ENCODE measurements around the gene SMCHD1. TPM values are rescaled to one million over a fixed set of nuclear protein-coding genes. Genes with fewer than 3 reads are reported as not detected.
"Not testable (repeated sequence)": the region's sequence is repeated elsewhere in the genome, so short reads cannot be mapped to it uniquely, and the experiment has no call there.

The SMCHD1 gene
- total and polyA plus RNA-seq, 2 donors: 20.7 to 349 TPM

GRCh38 chr18:2715990-2716389 is 60.5 kb downstream of the SMCHD1 start:
- WGBS: 87% methylated on average over 3 of the region's 3 CpGs
- Histone ChIP-seq H3K4me1 (ENCODE audit: insufficient read depth) (no peaks in the 10 kb centered on the region), H3K27ac (ENCODE audit: low read depth) (no peak overlapping the region), H3K36me3 (ENCODE audit: insufficient read depth) (peaks cover 5% of the 10 kb centered on the region), H3K4me3 (ENCODE audit: low read depth, low read length) (no peak overlapping the region)
- DNase-seq (ENCODE audit: extremely low spot score): no peak

GRCh38 chr18:2716394-2717326 is 61.1 kb downstream of the SMCHD1 start:
- Histone ChIP-seq H3K27ac (ENCODE audit: low read depth) (no peak overlapping the region), H3K36me3 (ENCODE audit: insufficient read depth) (peaks cover 6% of the 10 kb centered on the region), H3K4me1 (ENCODE audit: insufficient read depth) (no peaks in the 10 kb centered on the region), H3K4me3 (ENCODE audit: low read depth, low read length) (no peak overlapping the region)
- 75% methylated on average over 6 of the region's 6 CpGs for WGBS
- DNase-seq (ENCODE audit: extremely low spot score): no peak

GRCh38 chr18:2717407-2717806 is 61.9 kb downstream of the SMCHD1 start:
- H3K4me3 ChIP-seq (ENCODE audit: low read depth, low read length): no peak overlapping the region
- no peak for DNase-seq (ENCODE audit: extremely low spot score)
- H3K27ac ChIP-seq (ENCODE audit: low read depth): no peak overlapping the region
- 94% methylated on average over 5 of the region's 5 CpGs for WGBS
- H3K36me3 ChIP-seq (ENCODE audit: insufficient read depth): peaks cover 4% of the 10 kb centered on the region
- H3K4me1 ChIP-seq (ENCODE audit: insufficient read depth): no peaks in the 10 kb centered on the region

GRCh38 chr18:2719040-2719439 is 63.5 kb downstream of the SMCHD1 start:
- Histone ChIP-seq H3K36me3 (ENCODE audit: insufficient read depth) (peaks cover 4% of the 10 kb centered on the region), H3K27ac (ENCODE audit: low read depth) (no peak overlapping the region), H3K4me1 (ENCODE audit: insufficient read depth) (no peaks in the 10 kb centered on the region), H3K4me3 (ENCODE audit: low read depth, low read length) (no peak overlapping the region)
- DNase-seq (ENCODE audit: extremely low spot score): no peak
- WGBS: 89% methylated on average over 2 of the region's 2 CpGs

- 83% methylated on average over 1 of the region's 1 CpG for WGBS
- Histone ChIP-seq H3K4me1 (ENCODE audit: insufficient read depth) (no peaks in the 10 kb centered on the region), H3K27ac (ENCODE audit: low read depth) (no peak overlapping the region), H3K36me3 (ENCODE audit: insufficient read depth) (peaks cover 4% of the 10 kb centered on the region), H3K4me3 (ENCODE audit: low read depth, low read length) (no peak overlapping the region)
- DNase-seq (ENCODE audit: extremely low spot score): no peak
These were observed 67.7 kb downstream of the SMCHD1 start for GRCh38 chr18:2723207-2723606.

GRCh38 chr18:2729757-2730156 is 74.2 kb downstream of the SMCHD1 start:
- H3K4me1 ChIP-seq (ENCODE audit: insufficient read depth): no peaks in the 10 kb centered on the region
- H3K36me3 ChIP-seq (ENCODE audit: insufficient read depth): no peaks in the 10 kb centered on the region
- WGBS: 99% methylated on average over 1 of the region's 1 CpG
- DNase-seq (ENCODE audit: extremely low spot score): no peak
- no peak overlapping the region for H3K4me3 ChIP-seq (ENCODE audit: low read depth, low read length)
- no peak overlapping the region for H3K27ac ChIP-seq (ENCODE audit: low read depth)

- H3K4me1 ChIP-seq (ENCODE audit: insufficient read depth): no peaks in the 10 kb centered on the region
- no peak for DNase-seq (ENCODE audit: extremely low spot score)
- H3K4me3 ChIP-seq (ENCODE audit: low read depth, low read length): no peak overlapping the region
- no peak overlapping the region for H3K27ac ChIP-seq (ENCODE audit: low read depth)
- H3K36me3 ChIP-seq (ENCODE audit: insufficient read depth): peaks cover 3% of the 10 kb centered on the region
- WGBS: 98% methylated on average over 3 of the region's 3 CpGs
These were observed 81.3 kb downstream of the SMCHD1 start for GRCh38 chr18:2736823-2737222.

- H3K4me3 ChIP-seq (ENCODE audit: low read depth, low read length); H3K36me3 ChIP-seq (ENCODE audit: insufficient read depth); H3K27ac ChIP-seq (ENCODE audit: low read depth); H3K4me1 ChIP-seq (ENCODE audit: insufficient read depth); DNase-seq (ENCODE audit: extremely low spot score): not testable (repeated sequence)
- WGBS: 98% methylated on average over 3 of the region's 3 CpGs
These were observed 84.6 kb downstream of the SMCHD1 start for GRCh38 chr18:2740082-2740481.

GRCh38 chr18:2746274-2746673 is 90.7 kb downstream of the SMCHD1 start:
- peaks cover 4% of the 10 kb centered on the region for H3K36me3 ChIP-seq (ENCODE audit: insufficient read depth)
- H3K4me1 ChIP-seq (ENCODE audit: insufficient read depth): no peaks in the 10 kb centered on the region
- H3K27ac ChIP-seq (ENCODE audit: low read depth): no peak overlapping the region
- H3K4me3 ChIP-seq (ENCODE audit: low read depth, low read length): no peak overlapping the region
- no peak for DNase-seq (ENCODE audit: extremely low spot score)

- no peak for DNase-seq (ENCODE audit: extremely low spot score)
- H3K4me3 ChIP-seq (ENCODE audit: low read depth, low read length): no peak overlapping the region
- no peak overlapping the region for H3K27ac ChIP-seq (ENCODE audit: low read depth)
- H3K36me3 ChIP-seq (ENCODE audit: insufficient read depth): peaks cover 8% of the 10 kb centered on the region
- H3K4me1 ChIP-seq (ENCODE audit: insufficient read depth): no peaks in the 10 kb centered on the region
- WGBS: 76% methylated on average over 1 of the region's 1 CpG
These were observed 102.8 kb downstream of the SMCHD1 start for GRCh38 chr18:2758309-2758708.

- Histone ChIP-seq H3K27ac (ENCODE audit: low read depth) (no peak overlapping the region), H3K36me3 (ENCODE audit: insufficient read depth) (peaks cover 4% of the 10 kb centered on the region), H3K4me1 (ENCODE audit: insufficient read depth) (no peaks in the 10 kb centered on the region), H3K4me3 (ENCODE audit: low read depth, low read length) (no peak overlapping the region)
- 98% methylated on average over 2 of the region's 2 CpGs for WGBS
- no peak for DNase-seq (ENCODE audit: extremely low spot score)
These were observed 119.1 kb downstream of the SMCHD1 start for GRCh38 chr18:2774669-2775068.

- Histone ChIP-seq H3K4me3 (ENCODE audit: low read depth, low read length) (no peak overlapping the region), H3K27ac (ENCODE audit: low read depth) (no peak overlapping the region), H3K36me3 (ENCODE audit: insufficient read depth) (peaks cover 6% of the 10 kb centered on the region), H3K4me1 (ENCODE audit: insufficient read depth) (no peaks in the 10 kb centered on the region)
- no peak for DNase-seq (ENCODE audit: extremely low spot score)
- WGBS: 86% methylated on average over 3 of the region's 3 CpGs
These were observed 121.1 kb downstream of the SMCHD1 start for GRCh38 chr18:2776601-2777000.

- Histone ChIP-seq H3K4me3 (ENCODE audit: low read depth, low read length) (no peak overlapping the region), H3K4me1 (ENCODE audit: insufficient read depth) (no peaks in the 10 kb centered on the region), H3K36me3 (ENCODE audit: insufficient read depth) (peaks cover 6% of the 10 kb centered on the region), H3K27ac (ENCODE audit: low read depth) (no peak overlapping the region)
- no peak for DNase-seq (ENCODE audit: extremely low spot score)
These were observed 121.7 kb downstream of the SMCHD1 start for GRCh38 chr18:2777241-2777640.

GRCh38 chr18:2780750-2781149 is 125.2 kb downstream of the SMCHD1 start:
- H3K27ac ChIP-seq (ENCODE audit: low read depth): no peak overlapping the region
- no peak overlapping the region for H3K4me3 ChIP-seq (ENCODE audit: low read depth, low read length)
- DNase-seq (ENCODE audit: extremely low spot score): no peak
- WGBS: 72% methylated on average over 3 of the region's 3 CpGs
- no peaks in the 10 kb centered on the region for H3K4me1 ChIP-seq (ENCODE audit: insufficient read depth)
- H3K36me3 ChIP-seq (ENCODE audit: insufficient read depth): peaks cover 4% of the 10 kb centered on the region
